HG03103 (cell line): ENCODE measurements around the gene INPP5K.

ENCODE experiments used
- ATAC-seq: cut with Tn5 transposase; IDR thresholded peaks from one replicate; pipeline ENCODE4 v1.9.1; 2021; ENCODE audit warnings: low read depth; ENCODE audit not compliant: unreplicated experiment

The INPP5K gene

GRCh38 chr17:1486802-1487695 lies 29.4 kb downstream of the INPP5K start:
- no peak for ATAC-seq

DNA sequence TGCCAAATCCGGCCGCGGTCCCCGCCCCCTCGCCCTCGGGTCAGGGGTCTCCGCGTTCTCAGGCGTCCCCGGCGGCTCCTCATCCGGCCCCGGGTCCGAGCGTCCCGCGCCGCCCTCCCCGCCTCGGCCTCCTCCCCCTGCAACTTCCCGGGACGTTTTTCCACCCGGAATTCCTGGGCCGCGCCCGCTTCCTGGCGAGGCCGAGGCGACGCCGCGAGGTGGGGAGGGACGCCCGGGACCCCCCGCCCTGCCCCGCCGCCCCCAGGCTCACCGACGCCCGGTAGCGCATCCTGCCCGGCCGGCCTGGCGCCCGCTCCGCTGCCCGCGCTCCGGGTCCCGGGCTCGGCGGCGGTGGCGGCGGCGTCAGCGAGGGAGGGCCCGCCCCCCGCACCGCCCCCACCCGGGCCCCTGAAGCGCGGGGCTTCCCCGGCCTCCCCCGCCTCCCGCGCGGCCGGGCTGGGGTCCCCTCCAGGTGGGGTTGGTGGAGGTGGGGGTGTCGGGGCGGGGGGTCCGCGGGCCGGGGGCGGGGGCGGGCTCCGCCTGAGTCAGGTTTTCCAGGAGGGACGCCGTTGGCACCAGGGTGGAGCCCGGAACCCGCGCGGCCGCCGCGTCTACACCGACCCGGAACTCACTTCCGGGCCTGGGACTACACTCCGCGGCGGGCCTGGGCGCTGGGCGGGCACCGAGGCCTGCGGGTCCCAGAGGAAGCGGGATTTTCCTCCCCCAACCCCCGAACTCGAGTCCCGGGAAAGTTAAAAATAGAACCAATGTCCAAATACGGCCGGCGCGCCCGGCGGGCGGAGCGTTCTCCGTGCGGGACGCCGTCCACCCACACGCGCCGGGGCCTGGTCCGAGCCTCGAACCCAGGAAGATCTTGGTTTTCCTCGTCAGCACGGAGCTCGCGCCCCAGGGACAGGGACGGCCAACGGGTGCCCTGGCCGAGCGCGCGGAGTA lies 30.7 kb downstream of the INPP5K start:
- no peak for ATAC-seq

- ATAC-seq: no peak
Observed at GRCh38 chr17:1484676-1485422, 31.6 kb downstream of the INPP5K start.

DNA sequence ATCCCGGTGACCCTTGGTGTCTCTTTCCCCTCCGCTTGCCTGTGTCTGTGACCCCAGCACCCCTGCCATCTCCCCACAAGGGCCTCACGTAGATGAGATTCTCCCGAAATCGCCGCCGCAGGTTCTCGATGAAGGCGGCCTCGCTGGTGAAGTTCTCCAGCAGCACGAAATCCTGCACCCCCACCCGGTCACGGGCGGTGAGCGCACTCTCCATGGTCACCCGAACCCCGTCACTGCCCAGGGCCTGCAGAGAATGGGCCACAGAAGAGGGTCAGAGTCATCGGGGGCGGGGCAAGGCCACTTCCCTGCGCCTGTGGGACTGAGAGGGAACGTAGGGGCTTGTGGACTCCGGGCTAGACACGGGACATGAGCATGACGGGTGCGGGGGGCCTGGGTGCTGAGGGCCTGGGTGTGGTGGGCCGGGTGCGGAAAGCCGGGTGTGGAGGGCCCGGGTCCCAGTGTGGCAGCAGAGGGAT lies 32.3 kb downstream of the INPP5K start:
- ATAC-seq: no peak

DNA sequence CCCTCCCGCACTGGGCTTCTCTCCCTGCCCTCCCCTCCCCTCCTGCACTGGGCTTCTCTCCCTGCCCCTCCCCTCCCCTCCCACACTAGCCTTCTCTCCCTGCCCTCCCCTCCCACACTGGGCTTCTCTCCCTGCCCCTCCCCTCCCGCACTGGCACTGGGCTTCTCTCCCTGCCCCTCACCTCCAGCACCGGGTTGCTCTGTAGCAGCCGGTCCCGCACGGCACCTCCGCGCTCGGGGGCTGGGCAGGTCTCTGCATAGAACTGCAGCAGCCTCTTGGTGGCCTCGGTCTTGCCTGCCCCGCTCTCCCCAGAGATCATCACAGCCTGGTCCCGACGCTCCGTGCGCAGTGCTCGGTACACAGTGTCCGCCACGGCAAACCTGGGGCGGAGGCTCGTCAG lies 33.7 kb downstream of the INPP5K start:
- ATAC-seq: no peak

GRCh38 chr17:1481736-1482135 lies 34.7 kb downstream of the INPP5K start:
- no peak for ATAC-seq

DNA sequence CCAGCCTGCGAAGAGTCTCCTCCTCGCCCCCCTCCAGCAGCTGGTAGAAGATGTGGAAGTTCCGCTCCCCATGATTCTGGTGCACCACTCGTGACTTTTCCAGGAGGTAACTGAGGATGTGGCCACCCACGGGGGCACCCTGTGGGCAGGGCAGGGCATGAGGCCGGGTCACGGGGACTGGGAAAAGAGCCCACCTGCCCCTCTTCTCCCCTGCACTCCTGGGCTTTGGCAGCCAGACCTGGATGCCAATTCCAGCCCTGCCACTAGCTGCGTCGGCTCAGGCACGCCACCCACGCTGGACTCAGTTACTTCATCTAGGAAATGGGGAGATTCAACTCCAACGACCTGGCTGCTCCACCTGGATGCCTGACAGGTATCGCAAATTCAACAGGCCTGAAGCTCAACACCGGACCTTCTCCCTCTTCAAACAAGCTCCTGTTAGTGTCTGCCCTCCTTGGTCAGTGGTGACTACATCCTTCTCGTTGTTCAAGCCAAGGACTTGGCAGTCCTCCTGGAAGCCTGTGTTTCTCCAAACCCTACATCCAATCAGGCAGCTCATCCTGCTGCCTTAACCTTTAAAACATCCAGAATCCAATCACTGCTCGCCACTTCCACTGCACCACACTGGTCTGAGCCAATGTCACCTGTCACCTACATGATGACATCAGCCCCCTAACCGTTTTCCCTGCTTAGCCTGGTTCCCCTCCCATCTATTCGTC lies 35.5 kb downstream of the INPP5K start:
- ATAC-seq: no peak

DNA sequence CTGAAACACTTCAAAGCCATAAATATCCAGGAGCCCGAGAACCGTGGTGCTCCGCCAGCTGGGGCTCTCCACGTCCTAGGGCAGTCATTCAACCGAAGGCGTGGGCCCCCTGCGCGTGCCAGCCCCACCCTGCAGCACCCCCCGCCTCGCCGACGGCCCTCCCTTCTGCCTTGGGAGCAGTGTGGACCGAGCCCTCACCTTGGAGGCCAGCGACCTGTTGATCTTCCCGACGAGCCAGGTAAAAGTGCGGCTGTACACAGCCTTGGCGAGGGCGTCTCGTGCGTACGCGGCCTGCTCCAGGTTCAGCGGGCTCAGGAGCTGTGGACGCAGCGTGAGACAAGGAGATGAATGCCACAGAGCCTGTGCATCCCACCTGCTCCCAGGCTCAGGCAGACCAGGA lies 38.0 kb downstream of the INPP5K start:
- no peak for ATAC-seq

DNA sequence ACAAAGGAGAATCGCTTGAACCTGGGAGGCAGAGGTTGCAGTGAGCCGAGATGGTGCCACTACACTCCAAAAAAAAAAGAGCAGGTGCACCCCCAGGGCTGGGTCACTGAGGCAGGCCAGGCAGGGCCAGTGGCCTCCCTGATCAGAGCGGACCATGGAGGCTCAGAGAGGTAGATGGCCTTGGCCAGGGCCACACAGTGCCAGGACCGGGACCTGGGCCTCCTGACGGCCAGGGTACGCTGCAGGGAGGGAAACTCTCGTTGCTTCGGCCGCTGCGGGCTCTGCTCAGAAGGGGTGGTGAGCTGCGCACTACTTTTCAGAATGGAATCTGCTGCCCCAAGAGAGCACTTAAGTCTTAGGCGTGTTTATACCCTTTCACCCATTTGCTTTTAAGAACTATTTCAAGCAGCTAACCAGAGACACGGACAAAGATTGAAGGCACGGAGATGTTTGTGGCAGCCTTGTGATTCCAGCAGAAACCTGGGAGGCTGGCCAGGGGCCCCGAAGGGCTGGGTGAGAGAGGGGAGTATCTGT lies 41.0 kb downstream of the INPP5K start:
- ATAC-seq: no peak

- peak; percentile 64 for ATAC-seq
Observed at GRCh38 chr17:1474402-1475189, 41.8 kb downstream of the INPP5K start.

DNA sequence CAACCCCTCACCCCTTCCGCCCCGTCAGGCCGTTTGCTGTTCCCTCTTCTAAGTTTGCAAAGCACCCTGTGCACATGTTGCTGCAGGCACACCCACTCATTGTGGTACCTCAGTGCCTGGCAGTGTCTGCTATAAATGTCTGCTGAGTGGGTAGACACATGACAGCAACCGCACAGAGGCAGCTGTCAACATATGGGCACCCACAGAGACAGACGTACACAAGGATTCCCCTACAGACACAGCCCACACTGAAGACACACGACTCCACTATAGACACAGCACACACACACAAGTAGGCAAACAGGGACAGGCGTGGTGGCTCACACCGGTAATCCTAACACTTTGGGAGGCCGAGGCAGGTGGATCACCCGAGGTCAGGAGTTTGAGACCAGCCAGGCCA lies 42.6 kb downstream of the INPP5K start:
- ATAC-seq: no peak

DNA sequence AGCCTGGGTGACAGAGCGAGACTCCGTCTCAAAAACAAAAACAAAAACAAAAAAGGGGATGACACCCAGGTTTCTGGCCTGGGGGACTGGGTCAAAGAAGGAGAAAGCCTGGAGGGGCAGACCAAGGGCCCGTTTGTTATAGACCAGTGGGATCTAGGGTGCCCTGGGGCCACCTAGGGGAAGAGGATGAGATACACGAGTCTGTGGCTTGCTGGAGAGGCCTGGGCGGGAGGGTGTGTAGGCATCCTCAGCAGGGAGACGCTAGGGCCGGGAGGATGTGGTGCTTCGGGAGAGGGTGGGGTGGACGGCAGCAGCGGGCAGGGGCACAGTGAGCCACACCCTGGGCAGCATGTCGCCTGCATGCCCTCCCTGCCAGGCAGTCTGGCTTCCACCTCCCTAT lies 43.2 kb downstream of the INPP5K start:
- no peak for ATAC-seq

DNA sequence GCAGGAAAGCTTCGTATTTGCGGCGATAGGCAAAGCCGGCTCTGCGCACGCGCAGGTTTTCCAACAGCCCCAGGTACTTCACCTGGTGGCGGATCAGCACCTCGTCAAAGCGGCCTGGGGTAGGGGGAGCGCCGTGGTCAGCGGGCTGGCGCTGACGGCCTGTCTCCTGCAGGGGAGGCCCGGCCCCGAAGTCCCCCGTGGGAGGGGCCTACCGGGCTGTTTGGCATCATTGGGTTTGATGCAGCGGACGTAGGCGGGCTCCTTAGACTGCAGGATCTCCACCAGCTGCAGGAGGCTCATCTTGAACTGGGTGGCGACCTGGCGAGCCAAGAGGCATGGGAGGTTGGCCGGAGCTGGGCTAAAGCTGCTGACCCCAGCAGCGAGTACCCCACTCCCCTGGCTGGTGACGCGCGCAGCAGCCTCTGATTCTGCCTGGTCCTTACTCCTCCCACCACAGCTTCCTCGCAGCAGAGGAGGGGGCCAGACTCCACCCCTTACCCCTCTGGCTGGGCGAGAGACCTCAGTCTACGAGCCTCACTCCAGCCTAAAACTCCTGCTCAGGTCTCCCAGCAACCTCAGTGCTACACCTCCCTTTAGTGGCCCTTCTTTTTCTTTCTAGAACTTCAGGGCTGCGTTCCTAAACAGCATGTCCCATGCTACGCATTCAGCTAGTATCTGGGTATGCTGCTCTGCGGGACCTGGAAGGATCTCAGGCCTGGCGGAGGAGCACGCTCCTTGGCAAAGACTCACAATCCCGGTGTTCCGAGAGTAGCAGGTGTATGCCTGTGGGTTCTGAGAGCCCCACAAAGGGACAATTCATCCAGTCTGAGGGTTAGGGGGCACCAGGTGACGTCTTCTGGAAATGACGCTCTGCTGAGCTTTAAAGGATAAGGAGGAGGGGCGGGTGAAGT lies 44.2 kb downstream of the INPP5K start:
- no peak for ATAC-seq

GRCh38 chr17:1471490-1471889 lies 44.9 kb downstream of the INPP5K start:
- ATAC-seq: no peak

DNA sequence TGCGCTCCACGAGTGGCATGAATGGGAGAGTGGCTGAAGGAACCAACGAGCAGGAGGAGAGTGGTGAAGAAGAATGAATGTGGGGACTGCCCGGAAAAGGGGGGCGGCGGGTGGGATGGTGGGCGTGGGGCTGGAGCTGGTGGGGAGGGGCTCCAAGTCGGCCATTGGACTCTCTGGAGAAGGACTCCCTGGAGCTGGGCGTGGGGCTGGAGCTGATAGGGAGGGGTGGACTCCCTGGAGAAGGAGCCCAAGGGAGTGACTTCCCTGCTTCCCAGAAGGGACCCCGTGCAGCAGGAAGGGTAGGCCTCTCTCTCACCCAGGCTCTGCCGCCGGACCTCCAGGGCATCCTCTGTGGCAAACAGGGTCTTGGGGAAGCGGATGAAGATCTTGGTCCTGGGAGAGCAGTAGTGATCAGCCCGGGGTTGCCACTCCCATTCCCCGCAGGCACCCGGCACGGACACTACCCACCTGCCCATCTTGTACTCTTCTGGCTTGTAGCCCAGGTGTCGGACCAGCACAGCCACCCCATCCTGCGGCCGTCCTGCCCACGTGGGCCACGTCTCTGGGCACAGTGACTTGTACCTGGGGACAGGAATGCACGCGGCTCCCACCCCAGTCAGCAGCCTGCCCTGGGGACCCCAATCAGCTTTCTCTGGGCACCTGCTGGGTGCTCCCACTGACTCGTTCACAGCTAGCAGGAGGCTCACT lies 45.5 kb downstream of the INPP5K start:
- ATAC-seq: no peak

GRCh38 chr17:1470071-1470754 lies 46.2 kb downstream of the INPP5K start:
- no peak for ATAC-seq
